ENCODE results near the gene DLGAP5.

DLGAP5 gene

GRCh38 chr14:55180006-55180405, 11.4 kb downstream of the DLGAP5 start:
- no peak for DNase-seq (ENCODE audit: low spot score)

- DNase-seq (ENCODE audit: low spot score), result no peak
Measured at GRCh38 chr14:55170526-55170925, 20.9 kb downstream of the DLGAP5 start.

GRCh38 chr14:55160989-55161388, 30.4 kb downstream of the DLGAP5 start:
- peak; percentile 59 for DNase-seq (ENCODE audit: low spot score)

DNA sequence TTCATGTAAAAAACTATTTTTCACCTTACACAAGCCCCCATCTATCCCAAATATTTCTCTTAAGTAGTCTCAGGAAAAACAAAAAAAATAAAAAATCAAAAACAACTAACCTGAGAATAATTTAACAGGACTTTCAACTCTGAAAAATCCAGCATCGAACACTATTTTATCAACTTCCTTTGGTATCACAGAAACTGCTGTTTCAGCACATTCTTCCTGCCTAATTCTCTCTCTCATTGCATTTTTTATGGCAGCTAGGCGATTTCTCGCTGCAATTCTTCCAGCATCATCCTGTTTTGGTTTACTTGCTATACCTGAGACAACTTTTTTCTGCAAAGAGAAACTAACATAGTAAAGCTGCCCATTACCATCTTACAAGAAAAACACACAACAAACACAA, 33.0 kb downstream of the DLGAP5 start:
- no peak for DNase-seq (ENCODE audit: low spot score)

DNA sequence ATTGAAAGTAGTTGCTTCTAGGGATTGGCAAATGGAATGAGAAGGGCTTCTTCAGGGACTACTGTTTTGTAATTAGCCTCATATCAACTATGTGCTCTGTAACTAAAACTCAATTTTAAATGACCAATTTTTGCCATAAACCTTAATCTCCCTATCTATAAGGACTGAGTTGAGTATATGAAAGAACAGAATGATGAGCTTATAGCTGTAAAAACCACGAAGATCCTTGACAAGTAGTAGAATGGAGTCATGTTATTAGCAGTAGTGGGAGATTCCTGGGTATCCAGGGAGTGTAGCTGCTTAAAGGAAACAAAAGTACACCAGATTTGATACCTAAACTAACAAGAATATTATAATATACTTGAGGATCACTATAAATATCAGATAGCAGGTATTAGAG, 34.3 kb downstream of the DLGAP5 start:
- no peak for DNase-seq (ENCODE audit: low spot score)

- DNase-seq (ENCODE audit: low spot score), result no peak
Measured at GRCh38 chr14:55153951-55154350, 37.4 kb downstream of the DLGAP5 start.

GRCh38 chr14:55152052-55152753, 39.2 kb downstream of the DLGAP5 start:
- no peak for DNase-seq (ENCODE audit: low spot score)

DNA sequence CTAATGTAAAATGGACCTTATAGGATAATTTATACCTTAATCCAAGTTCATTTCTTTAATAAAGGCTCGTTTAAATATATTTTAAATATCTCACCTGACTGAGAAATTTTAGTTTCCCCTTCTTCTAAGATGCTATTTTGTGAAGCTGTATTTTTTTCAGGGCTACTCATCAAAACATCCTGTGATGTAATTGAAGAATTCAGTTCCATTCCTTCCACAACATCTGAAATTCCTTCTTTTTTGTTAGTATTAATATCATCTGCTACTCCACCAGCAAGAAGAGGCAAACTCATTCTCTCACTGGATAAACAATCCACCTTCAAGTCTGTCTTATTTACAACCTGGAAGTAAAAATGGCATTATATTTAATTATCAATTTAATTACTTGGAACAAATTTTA, 39.8 kb downstream of the DLGAP5 start:
- DNase-seq (ENCODE audit: low spot score), result no peak

- no peak for DNase-seq (ENCODE audit: low spot score)
Measured at GRCh38 chr14:55146425-55146824, 45.0 kb downstream of the DLGAP5 start.

DNA sequence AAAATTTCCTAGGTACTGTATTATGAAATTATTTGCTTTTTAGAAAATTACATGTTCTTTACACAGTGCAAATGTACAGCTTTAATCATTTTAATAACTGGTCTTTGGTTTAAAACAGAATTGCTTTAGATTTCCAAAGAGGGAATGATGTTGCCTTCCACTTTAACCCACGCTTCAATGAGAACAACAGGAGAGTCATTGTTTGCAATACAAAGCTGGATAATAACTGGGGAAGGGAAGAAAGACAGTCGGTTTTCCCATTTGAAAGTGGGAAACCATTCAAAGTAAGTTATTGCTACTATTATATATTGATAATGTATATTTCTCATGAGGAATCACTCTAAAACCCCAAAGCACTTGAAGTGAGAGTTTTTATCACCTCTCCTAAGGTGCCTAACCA, 48.9 kb downstream of the DLGAP5 start:
- no peak for DNase-seq (ENCODE audit: low spot score)

GRCh38 chr14:55141825-55142224, 49.6 kb downstream of the DLGAP5 start:
- no peak for DNase-seq (ENCODE audit: low spot score)

GRCh38 chr14:55139696-55140509, 51.5 kb downstream of the DLGAP5 start:
- DNase-seq (ENCODE audit: low spot score), result no peak

- no peak for DNase-seq (ENCODE audit: low spot score)
Measured at GRCh38 chr14:55139141-55139540, 52.2 kb downstream of the DLGAP5 start.

DNA sequence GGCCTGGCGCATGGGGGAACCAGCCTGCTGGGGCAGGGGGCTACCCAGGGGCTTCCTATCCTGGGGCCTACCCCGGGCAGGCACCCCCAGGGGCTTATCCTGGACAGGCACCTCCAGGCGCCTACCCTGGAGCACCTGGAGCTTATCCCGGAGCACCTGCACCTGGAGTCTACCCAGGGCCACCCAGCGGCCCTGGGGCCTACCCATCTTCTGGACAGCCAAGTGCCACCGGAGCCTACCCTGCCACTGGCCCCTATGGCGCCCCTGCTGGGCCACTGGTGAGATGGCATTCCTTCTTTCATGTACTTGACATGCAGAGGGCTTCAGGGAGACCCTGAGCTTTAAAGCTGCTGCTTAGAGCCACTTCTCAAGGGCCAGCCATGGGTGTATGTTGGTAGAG, 53.3 kb downstream of the DLGAP5 start:
- no peak for DNase-seq (ENCODE audit: low spot score)

DNA sequence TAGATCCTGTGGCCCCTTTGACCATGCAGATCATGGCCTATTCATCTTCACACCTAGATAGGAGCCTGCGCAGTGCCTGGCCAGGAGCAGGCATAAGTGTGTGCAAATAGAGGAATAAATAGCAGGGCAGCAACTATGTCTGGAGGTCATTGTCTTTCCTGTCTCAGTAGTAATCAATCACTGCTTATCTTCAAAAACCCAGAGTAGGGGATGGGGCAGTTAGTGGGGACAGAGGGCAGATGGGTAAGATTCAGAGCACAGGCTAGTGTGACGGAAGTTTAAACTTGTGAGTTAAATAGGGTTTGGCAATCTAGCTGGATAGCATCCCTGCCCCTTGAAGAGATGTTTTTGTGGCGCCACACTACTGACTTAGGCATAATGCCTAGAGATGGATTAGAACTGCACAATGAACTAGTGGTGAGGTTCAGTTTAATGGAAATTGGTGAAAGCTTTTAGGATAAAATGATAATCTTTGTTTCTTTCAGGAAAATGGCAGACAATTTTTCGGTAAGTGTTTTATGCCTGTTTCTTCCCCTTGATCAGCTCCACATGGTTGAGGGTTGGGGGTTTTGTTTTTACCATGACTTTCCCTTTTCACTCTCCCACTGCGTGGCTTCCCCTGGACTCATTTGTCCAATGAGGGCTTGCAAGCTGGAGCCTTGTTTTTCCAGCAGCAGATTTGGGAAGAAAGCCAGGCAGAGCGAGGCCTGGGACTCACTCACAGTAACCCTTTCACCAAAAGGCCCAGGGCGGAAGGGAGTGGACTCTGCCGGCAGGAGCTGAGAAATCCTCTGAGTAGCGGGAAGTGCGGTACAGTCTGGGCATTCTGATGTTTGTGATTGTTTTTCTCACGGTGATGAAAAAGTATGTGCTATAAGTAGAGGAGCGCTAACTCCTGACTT, 54.2 kb downstream of the DLGAP5 start:
- no peak for DNase-seq (ENCODE audit: low spot score)

DNA sequence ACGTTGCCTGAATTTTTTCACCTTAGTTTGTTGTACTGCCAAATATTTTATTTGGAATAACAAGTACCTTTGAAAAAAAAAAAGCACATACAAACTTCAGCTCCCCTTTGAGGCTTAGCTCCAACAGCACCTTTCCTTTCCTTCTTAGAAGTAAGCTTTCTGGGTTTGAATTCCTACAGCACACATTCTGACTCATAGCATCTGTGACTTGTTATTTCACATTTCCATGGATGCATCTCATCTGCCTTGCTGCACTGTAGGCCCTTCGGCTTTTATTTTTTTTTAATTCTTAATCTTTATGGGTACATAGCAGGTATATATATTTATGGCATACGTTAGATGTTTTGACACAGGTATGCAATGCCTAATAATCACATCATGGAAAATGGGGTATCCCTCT, 55.1 kb downstream of the DLGAP5 start:
- DNase-seq (ENCODE audit: low spot score), result no peak

DNA sequence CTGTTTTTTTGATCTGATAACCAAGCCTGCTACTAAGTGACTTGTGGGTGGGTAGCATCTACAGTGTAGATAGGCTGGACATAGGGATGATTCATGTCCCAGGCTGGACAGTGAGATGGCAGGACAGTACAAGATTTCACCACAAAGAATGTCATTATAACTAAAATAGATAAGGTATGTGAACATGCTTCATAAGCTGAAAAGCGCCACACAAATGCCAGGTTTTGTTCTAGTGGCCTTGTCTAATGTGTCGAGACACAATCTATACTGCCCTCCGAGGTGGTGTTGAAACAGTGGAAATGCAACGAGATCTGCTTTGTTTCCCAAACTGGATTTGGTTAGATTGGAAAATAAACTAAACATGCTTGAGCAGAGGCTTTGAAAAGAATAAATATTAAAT, 58.0 kb downstream of the DLGAP5 start:
- no peak for DNase-seq (ENCODE audit: low spot score)

DNA sequence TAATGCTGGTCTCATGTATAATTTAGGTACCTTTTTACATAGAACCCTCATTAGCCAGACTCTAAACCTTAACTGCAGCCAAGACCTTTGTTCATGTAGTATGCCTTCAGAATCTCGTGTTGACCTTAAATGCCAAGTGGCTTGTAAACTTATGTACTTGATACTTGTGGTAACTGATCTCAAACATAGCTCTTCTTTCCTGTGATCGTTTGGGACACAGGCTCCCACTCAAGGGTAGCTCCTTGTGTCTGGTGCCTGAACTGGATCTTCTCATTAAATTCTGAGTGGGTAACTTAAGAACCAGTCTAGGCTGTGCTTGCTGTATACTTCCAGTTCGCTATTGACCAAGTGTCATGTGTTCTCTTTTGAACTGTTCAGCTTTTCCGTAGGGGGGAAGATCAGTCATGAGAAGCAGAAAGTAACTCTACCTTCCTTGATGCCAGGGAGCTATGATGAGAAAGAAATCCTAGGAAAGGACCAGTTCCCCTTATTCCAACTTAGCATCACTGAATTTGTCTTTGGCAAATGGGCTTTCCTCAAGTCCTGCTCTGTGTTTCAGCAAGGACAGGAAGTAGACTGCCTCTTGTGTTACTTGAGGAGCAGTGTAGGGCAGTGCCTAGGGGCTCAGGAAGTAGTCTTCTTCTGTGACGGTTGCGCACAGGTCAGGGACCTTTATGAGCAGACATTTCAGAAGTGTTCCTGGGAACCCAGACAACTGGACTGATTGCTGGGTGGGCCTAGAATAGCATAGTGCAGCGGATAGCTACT, 59.8 kb downstream of the DLGAP5 start:
- DNase-seq (ENCODE audit: low spot score), result peak; percentile 9

- no peak for DNase-seq (ENCODE audit: low spot score)
Measured at GRCh38 chr14:55130196-55130550, 61.2 kb downstream of the DLGAP5 start.

DNA sequence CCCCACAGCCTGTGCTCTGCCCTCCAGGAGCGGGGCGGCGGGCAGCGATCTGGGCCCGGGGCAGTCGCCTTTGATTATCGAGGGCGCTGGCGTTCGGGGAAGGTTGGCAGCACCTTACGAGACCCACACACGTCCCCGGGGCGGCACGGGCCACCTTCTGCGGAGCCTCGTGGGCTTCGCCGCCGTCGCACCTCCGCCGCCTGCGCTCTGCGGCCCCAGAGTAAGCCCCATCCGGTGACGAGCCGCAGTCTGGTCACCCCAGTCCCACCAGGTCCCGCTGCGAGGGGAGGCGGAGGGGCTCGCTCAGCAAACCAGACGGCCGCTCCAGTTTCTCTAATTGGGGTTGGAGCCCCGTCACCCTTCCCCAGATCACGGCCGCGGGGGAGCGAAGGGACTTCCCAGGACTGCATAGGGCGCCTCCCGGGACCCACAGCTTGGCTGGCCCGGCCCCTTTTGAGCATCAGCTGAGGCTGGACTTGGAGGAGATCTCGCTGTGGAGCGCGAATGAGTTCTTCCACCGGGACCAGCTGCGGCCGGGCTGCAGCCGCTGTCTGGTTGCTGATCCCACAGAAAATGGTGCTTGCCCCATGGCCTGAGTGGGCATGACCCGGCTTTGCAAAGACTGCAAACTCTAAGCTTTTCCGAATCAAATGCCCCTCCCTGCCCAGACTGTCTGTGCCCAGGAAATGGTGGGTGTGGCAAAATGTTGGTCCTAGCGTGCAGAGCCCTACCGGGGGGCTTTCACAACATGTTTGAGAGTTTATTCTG, 61.8 kb downstream of the DLGAP5 start:
- peak; percentile 63 for DNase-seq (ENCODE audit: low spot score)

GRCh38 chr14:55129086-55129427, 62.3 kb downstream of the DLGAP5 start, which contains the start of gene LGALS3:
TSS of gene LGALS3 (plus strand) at chr14:55129252. CDS start at chr14:55137374, 8,122 bp downstream.
- peak; percentile 28 for DNase-seq (ENCODE audit: low spot score)
